GM12873 (cell line): Measurements from ENCODE around the gene GNPAT.

Experiments
- CTCF ChIP-seq: IDR thresholded peaks from 2 replicates; pipeline ENCODE4 v1.5.1; 2012; ENCODE audit warnings: low read depth, mild to moderate bottlenecking, moderate library complexity, low read length, control low read depth; ENCODE audit not compliant: insufficient read depth; ENCODE audit errors: missing control alignments

The GNPAT gene

DNA sequence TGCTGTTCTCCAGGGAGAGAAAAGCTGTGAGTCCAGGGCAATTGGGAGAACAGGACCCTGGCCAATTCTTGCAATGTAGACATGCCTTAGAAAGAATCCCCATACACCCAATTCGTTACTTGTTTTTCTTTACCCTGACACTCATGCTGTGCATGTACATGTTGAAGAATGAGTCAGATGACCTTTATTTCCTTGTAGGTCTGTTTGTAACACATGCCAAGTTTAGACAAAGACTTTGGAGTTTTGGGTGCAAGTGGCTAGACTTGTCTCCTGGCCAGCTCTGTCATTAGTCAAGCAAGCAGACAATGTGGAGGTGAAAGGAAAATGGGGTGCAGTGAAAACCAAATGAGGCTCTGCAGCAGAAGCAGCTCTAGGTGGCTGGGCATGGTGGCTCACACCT is 38.1 kb downstream of the GNPAT start:
- TF ChIP-seq CTCF, result no peak

GRCh38 chr1:231279683-231280082 is 38.7 kb downstream of the GNPAT start:
- TF ChIP-seq CTCF, result no peak

- TF ChIP-seq CTCF, result no peak
These were observed 43.4 kb downstream of the GNPAT start for GRCh38 chr1:231284441-231284840.

GRCh38 chr1:231286603-231287002 is 45.6 kb downstream of the GNPAT start:
- no peak for TF ChIP-seq CTCF

DNA sequence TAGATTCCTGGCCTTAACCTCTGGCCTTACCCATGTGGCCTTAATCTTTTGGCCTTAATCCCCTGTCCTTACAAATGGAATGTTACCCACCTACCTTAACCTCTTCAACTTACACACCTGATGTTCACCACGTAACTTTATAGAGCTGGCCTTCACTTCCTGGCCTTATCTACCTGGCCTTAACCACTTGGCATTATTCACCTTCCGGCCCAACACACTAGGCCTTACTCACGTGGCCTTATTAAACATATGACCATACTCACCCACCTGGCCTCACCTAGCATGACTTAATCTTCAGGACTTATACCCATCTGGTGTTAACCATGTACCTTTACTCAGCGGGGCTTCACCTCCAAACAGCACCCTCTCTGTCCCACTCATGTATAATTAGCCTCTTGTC is 54.9 kb downstream of the GNPAT start:
- TF ChIP-seq CTCF, result no peak

DNA sequence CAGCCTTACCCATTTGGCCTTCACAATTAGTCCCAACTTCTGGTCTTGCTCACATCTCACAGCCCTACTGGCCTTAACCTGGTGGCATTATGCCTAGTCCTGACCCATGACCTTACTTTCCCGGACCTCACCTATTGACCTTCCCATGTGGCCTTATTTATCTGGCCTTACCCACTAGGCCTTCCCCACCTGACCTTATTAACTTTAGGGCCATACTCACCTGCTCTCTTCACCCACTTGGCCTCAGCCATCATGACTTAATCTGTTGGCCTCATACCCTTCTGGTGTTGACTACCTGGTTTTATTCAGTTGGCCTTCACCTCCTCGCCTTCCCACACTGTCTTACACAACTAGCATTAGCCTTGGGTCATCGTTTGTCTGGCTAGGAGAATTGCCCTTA is 61.0 kb downstream of the GNPAT start:
- TF ChIP-seq CTCF, result no peak

DNA sequence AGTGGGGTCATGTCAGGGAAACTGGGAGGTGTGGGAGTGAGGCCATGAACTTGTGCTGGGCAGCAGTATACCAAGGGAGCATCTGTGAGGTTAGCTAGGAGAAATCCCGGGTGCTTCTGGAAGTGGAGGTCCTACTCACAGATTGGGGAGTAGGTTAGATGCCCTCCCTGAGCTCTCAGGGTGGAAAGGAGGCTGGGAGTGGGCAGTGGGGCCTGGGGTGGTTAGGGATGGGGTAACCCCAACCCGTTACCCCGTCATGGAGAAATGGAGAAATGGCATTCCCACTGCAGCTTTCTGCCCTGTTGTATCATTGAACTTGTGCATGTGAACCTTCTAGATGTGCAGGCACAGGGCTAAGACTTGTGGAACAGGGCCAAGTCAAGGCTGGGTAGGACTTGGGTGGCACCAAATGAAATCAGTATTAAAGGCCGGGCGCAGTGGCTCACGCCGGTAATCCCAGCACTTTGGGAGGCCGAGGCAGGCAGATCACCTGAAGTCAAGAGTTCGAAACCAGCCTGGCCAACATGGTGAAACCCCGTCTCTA is 69.5 kb downstream of the GNPAT start:
- no peak for TF ChIP-seq CTCF
